Activated CD8-positive, alpha-beta T cell treated with anti-CD3 and anti-CD28 coated beads for 36 hours (primary cell): ENCODE measurements around the gene KRT73. TPM values are rescaled to one million over a fixed set of nuclear protein-coding genes. Genes with fewer than 3 reads are reported as not detected.

Experiments used
- ATAC-seq: fragments of 200-7000 bp; cut with Tn5 transposase; one replicate; pipeline ENCODE4 v1.10.0; 2021; ENCODE audit warnings: mild to moderate bottlenecking, moderate library complexity
- CTCF ChIA-PET: fragments of 350-600 bp; sonication (Branson Sonifier 250); formaldehyde crosslinking; loops from one replicate; lab custom pipeline; 2021; ENCODE audit warnings: antibody characterized with exemption; lab: Charles Lee
- POLR2A ChIA-PET: fragments of 350-600 bp; sonication (Branson Sonifier 250); formaldehyde crosslinking; loops from one replicate; lab custom pipeline; 2021; ENCODE audit warnings: antibody characterized with exemption; lab: Charles Lee
- DNase-seq: peaks from one replicate; pipeline ENCODE4 v3.0.0-alpha.2; 2020
- H3K27ac Mint-ChIP-seq: one replicate; pipeline ENCODE4 v1.8.0; 2021; ENCODE audit warnings: mild to moderate bottlenecking, mixed read lengths
- H3K27me3 Mint-ChIP-seq: one replicate; pipeline ENCODE4 v1.8.0; 2021; ENCODE audit warnings: mixed read lengths
- H3K36me3 Mint-ChIP-seq: one replicate; pipeline ENCODE4 v1.8.0; 2021; ENCODE audit warnings: low read depth, mixed read lengths
- H3K4me1 Mint-ChIP-seq: one replicate; pipeline ENCODE4 v1.8.0; 2021; ENCODE audit warnings: low read depth, mixed read lengths
- H3K4me3 Mint-ChIP-seq: one replicate; pipeline ENCODE4 v1.8.0; 2021; ENCODE audit warnings: mild to moderate bottlenecking, moderate library complexity, mixed read lengths
- H3K9me3 Mint-ChIP-seq: one replicate; pipeline ENCODE4 v1.8.0; 2021; ENCODE audit warnings: mixed read lengths
- CTCF ChIP-seq: fragments of 200-600 bp; IDR thresholded peaks from one replicate; pipeline ENCODE4 v1.8.0; 2022; ENCODE audit warnings: antibody characterized with exemption, mild to moderate bottlenecking
- intact Hi-C: fragments of 100-400 bp; cut with micrococcal nuclease; formaldehyde crosslinking; loops from one replicate; pipeline ENCODE4 v1.10.0; 2022
- total RNA-seq, 2 experiments: library from RNA; stranded (reverse); gene quantifications; one replicate each; pipeline ENCODE4 v1.2.3, GENCODE V29; 2021

The KRT73 gene
- total RNA-seq, 2 experiments from 2014 or later, result 0.20 TPM; not detected in 1

- Mint-ChIP-seq H3K9me3 (no peaks in the 10 kb centered on the region), H3K27ac (no peak overlapping the region), H3K4me1 (peaks cover 4% of the 10 kb centered on the region), H3K4me3 (no peak overlapping the region), H3K36me3 (no peaks in the 10 kb centered on the region), H3K27me3 (no peaks in the 10 kb centered on the region)
- DNase-seq (no peak), ATAC-seq (no peak)
- CTCF ChIA-PET, result no interaction called here
- POLR2A ChIA-PET, result no interaction called here
- intact Hi-C loops, result no loop called here
- TF ChIP-seq CTCF, result no peak
These were observed 36.9 kb upstream of the KRT73 start for GRCh38 chr12:52655251-52655650.

GRCh38 chr12:52651726-52652261 is 33.4 kb upstream of the KRT73 start, which contains the start of gene KRT2:
KRT2 (minus strand) TSS chr12:52652211; CDS start chr12:52652142, 69 bp downstream.
- ChIA-PET CTCF (interaction anchor here (1.2 kb wide), 1 partner anchor 228 kb away, joined by 5 read pairs; no protein-coding TSS in a partner anchor), POLR2A (no interaction called here)
- H3K4me1 Mint-ChIP-seq, result peaks cover 27% of the 10 kb centered on the region
- TF ChIP-seq CTCF, result no peak
- DNase-seq (no peak), ATAC-seq (no peak)
- H3K27me3 Mint-ChIP-seq, result no peaks in the 10 kb centered on the region
- H3K27ac Mint-ChIP-seq, result no peak within 1 kb of the TSS
- H3K4me3 Mint-ChIP-seq, result no peak within 1 kb of the TSS
- intact Hi-C loops, result no loop called here
- H3K36me3 Mint-ChIP-seq, result no peaks in the 10 kb centered on the region
- H3K9me3 Mint-ChIP-seq, result no peaks in the 10 kb centered on the region

GRCh38 chr12:52650520-52651081 is 32.2 kb upstream of the KRT73 start:
- DNase-seq (no peak), ATAC-seq (no peak)
- H3K36me3 Mint-ChIP-seq, result no peaks in the 10 kb centered on the region
- ChIA-PET POLR2A (no interaction called here), CTCF (interaction anchor here (1.2 kb wide), 1 partner anchor 330 kb away, joined by 3 read pairs; no protein-coding TSS in a partner anchor)
- H3K27me3 Mint-ChIP-seq, result no peaks in the 10 kb centered on the region
- no peak overlapping the region for H3K27ac Mint-ChIP-seq
- peaks cover 36% of the 10 kb centered on the region for H3K4me1 Mint-ChIP-seq
- no peak overlapping the region for H3K4me3 Mint-ChIP-seq
- no peak for TF ChIP-seq CTCF
- no peaks in the 10 kb centered on the region for H3K9me3 Mint-ChIP-seq
- intact Hi-C loops, result no loop called here

- H3K4me3 Mint-ChIP-seq, result no peak overlapping the region
These were observed 30.7 kb upstream of the KRT73 start for GRCh38 chr12:52649066-52649465.

More at GRCh38 chr12:52649066-52649465, 30.7 kb upstream of the KRT73 start:
- ChIA-PET CTCF (interaction anchor here (1.2 to 1.9 kb wide), 2 partner anchors 222 to 331 kb away, joined by 3 to 5 read pairs; no protein-coding TSS in a partner anchor), POLR2A (no interaction called here)
- no peaks in the 10 kb centered on the region for H3K9me3 Mint-ChIP-seq
- ATAC-seq (no peak), DNase-seq (no peak)
- H3K27ac Mint-ChIP-seq, result no peak overlapping the region
- no peaks in the 10 kb centered on the region for H3K27me3 Mint-ChIP-seq
- peaks cover 50% of the 10 kb centered on the region for H3K4me1 Mint-ChIP-seq
- intact Hi-C loops, result no loop called here
- H3K36me3 Mint-ChIP-seq, result no peaks in the 10 kb centered on the region
- no peak for TF ChIP-seq CTCF
